Suprapubic skin (tissue), 4 donors: Measurements from ENCODE around the gene DNASE2B. TPM values are rescaled to one million over a fixed set of nuclear protein-coding genes. Genes with fewer than 3 reads are reported as not detected.

Experiments
- DNase-seq, 2 donors: peaks; one replicate each; pipeline ENCODE4 v3.0.0-alpha.2; 2019; ENCODE audit warnings: low spot score in 2 of 2
- H3K27ac ChIP-seq: fragments of 200-600 bp; sonication (generic); one replicate; pipeline ENCODE4 v1.5.1; 2019
- H3K27me3 ChIP-seq: fragments of 200-600 bp; sonication (generic); one replicate; pipeline ENCODE4 v1.5.1; 2019
- H3K36me3 ChIP-seq: fragments of 200-600 bp; sonication (generic); one replicate; pipeline ENCODE4 v1.5.1; 2019
- H3K4me1 ChIP-seq: fragments of 200-600 bp; sonication (generic); one replicate; pipeline ENCODE4 v1.5.1; 2019
- H3K4me3 ChIP-seq: fragments of 200-600 bp; sonication (generic); one replicate; pipeline ENCODE4 v1.5.1; 2019; ENCODE audit warnings: mild to moderate bottlenecking
- H3K9me3 ChIP-seq: fragments of 200-600 bp; sonication (generic); one replicate; pipeline ENCODE4 v1.5.1; 2019
- EP300 ChIP-seq: sonication (generic); formaldehyde crosslinking; IDR thresholded peaks from one replicate; pipeline ENCODE4 v1.6.1; 2017; ENCODE audit warnings: antibody characterized with exemption
- POLR2A ChIP-seq, 2 donors: fragments of 450-650 bp; IDR thresholded peaks; one replicate each; pipeline ENCODE4 v1.6.1; 2017; ENCODE audit warnings: antibody characterized with exemption in 2 of 2, mild to moderate bottlenecking in 2 of 2, moderate library complexity in 2 of 2
- POLR2AphosphoS5 ChIP-seq, 3 donors: sonication (generic); formaldehyde crosslinking; IDR thresholded peaks; one replicate each; pipeline ENCODE4 v1.6.1; 2017; ENCODE audit warnings: antibody characterized with exemption in 3 of 3
- WGBS: methylation state at CpG from one replicate; pipeline ENCODE4 v1.1.5; 2018; 5-methylcytosine and 5-hydroxymethylcytosine counted together
- total RNA-seq, 4 donors: library from RNA; depleted of rRNA; stranded (reverse); fragments of >200 nt; gene quantifications; one replicate each; pipeline ENCODE4 v1.1.0, GENCODE V29; 2016
- TF ChIP-seq, protein P1 (sequence below), 2 donors: fragments of 200-600 bp in 1 of 2; fragments of 450-650 bp in 1 of 2; sonication (generic) in 1 of 2; IDR thresholded peaks; one replicate each; pipeline ENCODE4 v1.5.1; 2016 to 2019; ENCODE audit warnings: antibody characterized with exemption in 2 of 2, mild to moderate bottlenecking in 1 of 2, moderate library complexity in 1 of 2

DNASE2B gene
- total RNA-seq, 4 donors from 2014 or later, result 1.2 TPM; not detected in 3

DNA sequence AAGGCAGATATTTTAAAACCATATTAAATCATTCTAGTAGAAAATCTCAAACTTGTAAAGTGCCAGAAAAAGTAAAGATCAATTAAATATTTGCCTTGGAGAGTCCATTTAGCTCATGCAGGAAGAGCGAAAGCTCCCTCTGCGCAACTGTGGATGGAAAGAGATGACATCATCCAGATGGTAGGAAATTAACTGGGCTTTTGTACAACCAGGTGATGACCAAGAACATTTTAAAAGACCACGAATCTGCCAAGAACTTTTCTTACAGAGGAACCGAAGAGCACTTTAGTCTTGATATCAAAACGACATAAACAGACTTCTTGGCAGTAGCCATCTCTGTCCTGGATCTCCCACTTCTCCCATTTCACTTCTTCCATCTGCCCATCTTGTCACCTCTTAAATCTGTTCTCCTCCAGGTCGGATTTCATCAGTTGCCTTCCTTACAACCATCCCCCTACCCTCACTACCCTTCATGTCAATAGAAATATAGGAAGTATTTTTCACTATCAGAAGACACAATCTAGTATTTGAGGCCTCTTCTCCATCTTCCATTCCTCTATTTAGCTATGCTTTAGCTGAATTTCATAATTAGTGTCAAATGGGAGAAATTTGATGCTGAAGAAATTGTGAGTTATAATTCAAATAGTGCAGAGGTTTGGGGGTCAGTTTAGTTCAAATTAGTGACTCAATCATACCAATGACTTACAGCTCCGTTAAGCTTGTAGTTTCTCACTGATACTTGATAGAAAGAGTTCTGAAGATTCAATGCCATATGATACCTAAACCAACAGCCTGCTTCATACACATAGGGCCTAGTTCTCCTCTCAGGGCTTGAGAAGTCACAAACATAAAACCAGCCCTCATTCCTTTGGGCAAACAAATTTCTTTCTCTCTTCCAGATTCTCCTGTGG, 22.0 kb upstream of the DNASE2B start:
- peak overlapping the region; percentile 59 for H3K27ac ChIP-seq
- no peaks in the 10 kb centered on the region for H3K27me3 ChIP-seq
- no peak for DNase-seq
- H3K36me3 ChIP-seq, result no peaks in the 10 kb centered on the region
- WGBS, result 65% methylated on average over 7 of the region's 7 CpGs
- H3K9me3 ChIP-seq, result no peaks in the 10 kb centered on the region
- H3K4me3 ChIP-seq, result no peak overlapping the region
- no peak for TF ChIP-seq EP300
- no peak for TF ChIP-seq POLR2A (IDR thresholded peaks at IDR 0.05)
- no peak for TF ChIP-seq POLR2AphosphoS5 (IDR thresholded peaks at IDR 0.05)
- TF ChIP-seq, protein P1, sequence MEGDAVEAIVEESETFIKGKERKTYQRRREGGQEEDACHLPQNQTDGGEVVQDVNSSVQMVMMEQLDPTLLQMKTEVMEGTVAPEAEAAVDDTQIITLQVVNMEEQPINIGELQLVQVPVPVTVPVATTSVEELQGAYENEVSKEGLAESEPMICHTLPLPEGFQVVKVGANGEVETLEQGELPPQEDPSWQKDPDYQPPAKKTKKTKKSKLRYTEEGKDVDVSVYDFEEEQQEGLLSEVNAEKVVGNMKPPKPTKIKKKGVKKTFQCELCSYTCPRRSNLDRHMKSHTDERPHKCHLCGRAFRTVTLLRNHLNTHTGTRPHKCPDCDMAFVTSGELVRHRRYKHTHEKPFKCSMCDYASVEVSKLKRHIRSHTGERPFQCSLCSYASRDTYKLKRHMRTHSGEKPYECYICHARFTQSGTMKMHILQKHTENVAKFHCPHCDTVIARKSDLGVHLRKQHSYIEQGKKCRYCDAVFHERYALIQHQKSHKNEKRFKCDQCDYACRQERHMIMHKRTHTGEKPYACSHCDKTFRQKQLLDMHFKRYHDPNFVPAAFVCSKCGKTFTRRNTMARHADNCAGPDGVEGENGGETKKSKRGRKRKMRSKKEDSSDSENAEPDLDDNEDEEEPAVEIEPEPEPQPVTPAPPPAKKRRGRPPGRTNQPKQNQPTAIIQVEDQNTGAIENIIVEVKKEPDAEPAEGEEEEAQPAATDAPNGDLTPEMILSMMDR (IDR thresholded peaks at IDR 0.05), result no peak
- peaks cover 16% of the 10 kb centered on the region for H3K4me1 ChIP-seq

DNA sequence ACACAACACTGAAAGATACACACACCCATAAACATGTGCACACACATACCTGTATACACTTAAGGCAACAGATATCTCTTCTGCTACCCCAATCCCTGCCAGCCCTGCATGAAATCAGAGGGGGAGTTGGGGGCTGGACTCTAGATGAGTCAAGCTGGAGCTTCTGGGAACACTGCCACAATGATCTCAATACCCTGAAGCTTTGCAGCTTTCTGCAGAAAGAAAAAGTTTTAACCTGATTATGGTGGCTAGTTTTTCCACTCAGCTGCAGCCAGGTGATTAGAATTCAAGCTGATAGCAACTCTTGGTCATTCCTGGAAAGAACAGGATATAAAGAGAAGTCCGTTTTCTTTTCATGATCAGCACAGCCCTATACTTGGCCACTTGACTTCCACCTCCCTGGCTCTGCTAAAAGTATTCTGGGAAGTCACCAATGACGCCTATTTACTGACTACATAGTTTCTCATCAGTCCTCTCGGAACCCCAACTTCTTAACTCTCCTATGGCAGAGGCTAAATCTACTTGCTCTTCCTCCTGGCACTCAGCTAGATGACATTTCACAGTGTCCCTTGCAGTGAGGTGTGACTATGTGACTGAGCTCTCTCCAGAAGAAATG, 20.7 kb upstream of the DNASE2B start:
- no peak for DNase-seq
- peaks cover 16% of the 10 kb centered on the region for H3K4me1 ChIP-seq

DNA sequence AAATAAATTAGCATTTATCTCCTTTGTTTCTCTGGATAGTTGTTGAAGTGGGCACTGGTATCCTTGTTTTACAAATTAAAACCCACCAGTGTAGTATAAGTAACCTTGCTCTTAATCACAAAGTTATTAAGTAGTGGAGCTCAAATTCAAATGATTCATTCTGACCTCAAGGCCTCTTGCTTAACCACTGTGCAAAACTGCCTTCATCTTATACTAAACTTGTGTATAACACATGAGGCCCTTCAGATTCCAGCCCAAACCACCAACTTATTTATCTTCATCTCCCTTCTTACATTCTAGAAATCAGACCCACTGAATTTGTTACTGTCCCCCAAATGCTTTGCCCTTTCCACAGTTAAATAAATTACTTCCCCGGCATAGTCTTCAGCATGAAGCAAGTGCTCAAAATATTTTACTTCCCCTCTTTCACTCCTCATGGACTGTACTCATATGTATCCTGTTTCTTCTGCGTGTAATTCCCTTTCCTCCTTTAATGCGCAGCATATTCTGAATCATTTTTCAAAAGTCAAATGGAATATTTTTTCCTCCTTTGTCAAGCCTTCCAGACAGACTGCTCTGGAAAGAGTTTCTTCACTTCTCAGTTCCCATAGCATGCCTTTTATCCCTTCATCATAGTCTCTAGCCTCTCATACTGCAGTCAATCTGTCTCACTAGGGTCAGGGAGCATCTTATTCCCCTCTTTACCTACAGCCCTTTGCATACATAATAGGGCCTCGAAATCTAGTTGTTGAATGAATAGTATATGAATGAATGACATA, 19.0 kb upstream of the DNASE2B start:
- TF ChIP-seq, protein P1 (IDR thresholded peaks at IDR 0.05), result no peak
- TF ChIP-seq POLR2AphosphoS5 (IDR thresholded peaks at IDR 0.05), result no peak
- TF ChIP-seq POLR2A (IDR thresholded peaks at IDR 0.05), result no peak
- no peak for TF ChIP-seq EP300

More for the DNA sequence above, 20.7 kb upstream of the DNASE2B start:
- no peaks in the 10 kb centered on the region for H3K27me3 ChIP-seq
- TF ChIP-seq EP300 (no peak), POLR2A (IDR thresholded peaks at IDR 0.05) (no peak), POLR2AphosphoS5 (IDR thresholded peaks at IDR 0.05) (no peak)
- TF ChIP-seq, protein P1 (IDR thresholded peaks at IDR 0.05), result no peak
- H3K9me3 ChIP-seq, result no peaks in the 10 kb centered on the region
- H3K36me3 ChIP-seq, result no peaks in the 10 kb centered on the region
- H3K4me3 ChIP-seq, result no peak overlapping the region
- H3K27ac ChIP-seq, result peak overlapping the region; percentile 59
- 45% methylated on average over 3 of the region's 3 CpGs for WGBS

DNA sequence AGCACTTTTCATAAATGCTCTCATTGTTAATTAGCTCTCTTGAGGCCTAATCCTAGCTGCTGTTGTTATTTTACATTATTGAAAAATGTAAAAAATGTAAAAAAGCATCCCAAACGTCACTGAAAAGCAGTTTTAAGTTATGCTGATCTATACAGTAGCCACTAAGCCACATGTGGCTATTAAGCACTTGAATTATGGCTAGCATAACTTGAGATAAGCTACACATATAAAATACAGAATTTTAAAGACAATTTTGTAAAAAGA, 18.4 kb upstream of the DNASE2B start:
- no peaks in the 10 kb centered on the region for H3K27me3 ChIP-seq
- H3K27ac ChIP-seq, result no peak overlapping the region
- H3K36me3 ChIP-seq, result no peaks in the 10 kb centered on the region
- H3K4me3 ChIP-seq, result no peak overlapping the region
- peaks cover 16% of the 10 kb centered on the region for H3K4me1 ChIP-seq
- H3K9me3 ChIP-seq, result no peaks in the 10 kb centered on the region
- TF ChIP-seq POLR2AphosphoS5 (IDR thresholded peaks at IDR 0.05) (no peak), POLR2A (IDR thresholded peaks at IDR 0.05) (no peak), EP300 (no peak)
- TF ChIP-seq, protein P1 (IDR thresholded peaks at IDR 0.05), result no peak
- no peak for DNase-seq
- 73% methylated on average over 1 of the region's 1 CpG for WGBS

More for the DNA sequence above, 19.0 kb upstream of the DNASE2B start:
- no peaks in the 10 kb centered on the region for H3K9me3 ChIP-seq
- 76% methylated on average over 4 of the region's 4 CpGs for WGBS
- H3K4me3 ChIP-seq, result no peak overlapping the region
- H3K27ac ChIP-seq, result no peak overlapping the region
- DNase-seq, result no peak
- no peaks in the 10 kb centered on the region for H3K36me3 ChIP-seq
- no peaks in the 10 kb centered on the region for H3K27me3 ChIP-seq
- peaks cover 16% of the 10 kb centered on the region for H3K4me1 ChIP-seq

DNA sequence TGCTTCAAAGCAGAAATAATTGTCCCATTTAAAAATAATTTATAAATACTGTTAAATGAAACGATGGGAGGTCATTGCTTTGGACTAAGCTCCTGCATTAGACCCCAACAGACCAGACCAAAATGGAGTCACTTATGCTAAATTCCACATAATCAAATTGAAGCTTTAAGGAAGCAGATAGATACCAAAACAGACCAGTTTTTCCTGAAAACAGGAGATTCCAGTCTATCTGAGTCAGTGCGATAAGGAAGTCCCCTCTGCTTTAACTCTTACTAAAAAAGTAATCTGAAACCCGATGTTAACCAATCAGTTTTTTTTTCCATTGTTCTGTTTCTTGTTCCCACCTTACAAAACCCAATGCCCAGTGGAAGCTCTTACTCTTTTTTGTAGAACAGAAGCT, 16.2 kb upstream of the DNASE2B start:
- DNase-seq, result no peak
- Histone ChIP-seq H3K4me1 (peaks cover 9% of the 10 kb centered on the region), H3K27me3 (no peaks in the 10 kb centered on the region), H3K9me3 (no peaks in the 10 kb centered on the region), H3K36me3 (no peaks in the 10 kb centered on the region), H3K4me3 (no peak overlapping the region), H3K27ac (no peak overlapping the region)
- TF ChIP-seq POLR2A (IDR thresholded peaks at IDR 0.05) (no peak), POLR2AphosphoS5 (IDR thresholded peaks at IDR 0.05) (no peak), EP300 (no peak)
- TF ChIP-seq, protein P1 (IDR thresholded peaks at IDR 0.05), result no peak
- WGBS, result 78% methylated on average over 3 of the region's 3 CpGs
